GM12874 (cell line): ENCODE data around the gene RNU7-1.

Source experiments
- CTCF ChIP-seq: IDR thresholded peaks from 2 replicates; pipeline ENCODE4 v1.5.1; 2011; ENCODE audit warnings: low read depth, mild to moderate bottlenecking, control low read depth, low read length, moderate library complexity; ENCODE audit not compliant: insufficient read depth

Gene RNU7-1

GRCh38 chr12:6904280-6905276 is 39.0 kb upstream of the RNU7-1 start, which contains the start of gene LRRC23:
TSS of gene LRRC23 (plus strand) at chr12:6904822. CDS start at chr12:6905634, 812 bp downstream.
- TF ChIP-seq CTCF: no peak

GRCh38 chr12:6905414-6906040 is 38.1 kb upstream of the RNU7-1 start:
- TF ChIP-seq CTCF: no peak

- no peak for TF ChIP-seq CTCF
Measured at GRCh38 chr12:6909421-6910145, 34.0 kb upstream of the RNU7-1 start.

GRCh38 chr12:6912164-6912935 is 31.3 kb upstream of the RNU7-1 start:
- no peak for TF ChIP-seq CTCF

- no peak for TF ChIP-seq CTCF
Measured at GRCh38 chr12:6914246-6914946, 29.2 kb upstream of the RNU7-1 start, which contains the start of gene ENO2. TSS of gene ENO2 (plus strand) at chr12:6914580. CDS start at chr12:6915833, 1,253 bp downstream.

GRCh38 chr12:6914947-6915788 is 28.4 kb upstream of the RNU7-1 start:
- no peak for TF ChIP-seq CTCF
